Measurements from ENCODE around the gene NTF3.

Gene NTF3

GRCh38 chr12:5441497-5442236 is 9.8 kb downstream of the NTF3 start:
- DNase-seq (ENCODE audit: low spot score in 2 of 2) (no peak), ATAC-seq (no peak)
- H3K9me3 Mint-ChIP-seq, result no peaks in the 10 kb centered on the region
- H3K27ac Mint-ChIP-seq, result no peak overlapping the region
- no peaks in the 10 kb centered on the region for H3K36me3 Mint-ChIP-seq
- H3K4me3 Mint-ChIP-seq, result no peak overlapping the region
- H3K4me1 Mint-ChIP-seq, result no peaks in the 10 kb centered on the region

DNA sequence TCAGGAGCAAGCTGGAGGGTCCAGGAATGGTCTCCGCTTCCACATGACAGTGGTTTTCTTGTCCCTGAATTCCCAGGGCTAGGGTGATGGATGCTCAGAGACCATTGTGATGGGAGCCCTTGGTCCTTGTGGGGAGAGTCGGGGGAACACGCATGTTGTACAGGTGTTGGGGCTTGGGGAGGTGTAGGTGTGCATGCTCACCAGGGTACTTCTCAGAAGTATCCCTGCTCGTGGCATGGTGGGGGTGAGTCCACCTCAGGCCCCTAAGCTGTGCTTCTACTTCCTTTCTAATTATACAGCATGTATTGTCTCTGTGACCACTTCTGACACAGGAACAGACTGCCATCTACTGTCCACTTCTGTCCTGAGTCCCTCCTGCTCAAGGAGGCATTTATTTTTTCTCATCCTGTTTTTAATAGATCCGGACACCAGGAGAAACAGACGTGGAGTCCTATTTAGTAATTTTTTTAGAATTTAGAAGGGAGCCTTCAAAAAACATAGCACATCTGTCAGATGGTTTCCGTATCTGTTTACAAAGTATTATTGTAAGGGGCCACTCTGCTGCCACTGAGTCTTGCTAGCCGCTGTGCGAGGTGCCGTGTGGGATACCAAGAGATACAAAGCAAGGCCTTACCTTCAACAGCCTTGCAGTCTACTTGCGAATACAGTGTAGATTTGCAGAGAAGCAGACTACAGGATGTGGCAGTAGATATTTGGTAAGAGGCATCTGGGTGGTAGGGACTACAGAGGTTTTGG is 10.5 kb downstream of the NTF3 start:
- DNase-seq (ENCODE audit: low spot score in 2 of 2), result no peak
- no peak for ATAC-seq
- no peak overlapping the region for H3K4me3 Mint-ChIP-seq
- no peaks in the 10 kb centered on the region for H3K9me3 Mint-ChIP-seq
- H3K36me3 Mint-ChIP-seq, result no peaks in the 10 kb centered on the region
- H3K4me1 Mint-ChIP-seq, result no peaks in the 10 kb centered on the region
- H3K27ac Mint-ChIP-seq, result no peak overlapping the region

GRCh38 chr12:5444520-5444919 is 12.6 kb downstream of the NTF3 start:
- Mint-ChIP-seq H3K4me3 (no peak overlapping the region), H3K4me1 (no peaks in the 10 kb centered on the region)
- no peak for DNase-seq (ENCODE audit: low spot score in 2 of 2)

DNA sequence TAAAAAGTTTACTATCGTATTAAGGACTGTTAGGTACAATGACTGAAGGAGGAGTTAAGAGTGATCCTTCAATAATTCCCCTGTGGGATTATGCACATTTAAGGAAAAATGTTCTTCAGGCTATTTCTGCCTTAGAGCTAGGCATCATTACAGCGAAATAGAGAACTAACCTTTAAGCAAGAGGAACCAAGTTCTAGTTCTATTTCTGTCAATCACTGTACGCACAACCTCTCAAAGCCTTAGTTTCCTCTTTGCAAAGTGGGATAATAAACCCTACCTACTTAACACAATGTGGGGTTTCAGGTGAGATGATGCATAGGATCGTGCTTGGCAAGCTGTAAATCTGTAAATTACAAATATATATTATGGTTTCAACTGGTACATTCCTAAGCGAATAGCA is 15.4 kb downstream of the NTF3 start:
- no peaks in the 10 kb centered on the region for H3K4me1 Mint-ChIP-seq
- no peak for ATAC-seq
- no peaks in the 10 kb centered on the region for H3K9me3 Mint-ChIP-seq
- no peaks in the 10 kb centered on the region for H3K36me3 Mint-ChIP-seq
- H3K4me3 Mint-ChIP-seq, result no peak overlapping the region
- no peak for DNase-seq (ENCODE audit: low spot score in 2 of 2)
- no peak overlapping the region for H3K27ac Mint-ChIP-seq

More at GRCh38 chr12:5444520-5444919, 12.6 kb downstream of the NTF3 start:
- Mint-ChIP-seq H3K9me3 (no peaks in the 10 kb centered on the region), H3K36me3 (no peaks in the 10 kb centered on the region), H3K27ac (no peak overlapping the region)
- ATAC-seq, result no peak

DNA sequence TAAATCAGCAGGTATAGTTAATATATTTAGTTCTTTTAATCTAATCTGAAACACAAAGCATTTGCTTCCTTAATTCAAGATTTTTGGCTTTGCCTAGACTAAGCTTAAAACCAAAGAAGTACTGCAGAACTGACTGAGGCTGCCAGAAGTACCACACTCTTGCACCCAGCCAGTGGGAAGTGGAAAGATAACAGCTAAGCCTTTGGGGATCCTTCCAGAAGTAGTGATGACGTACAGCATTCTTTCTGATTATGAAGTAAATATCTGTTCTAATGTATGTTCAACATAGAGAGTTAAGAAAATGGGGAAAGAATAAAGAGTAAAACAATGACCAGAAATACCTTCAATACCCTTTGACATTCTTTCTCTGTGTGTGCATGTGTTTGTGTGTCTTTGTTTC is 19.3 kb downstream of the NTF3 start:
- Mint-ChIP-seq H3K36me3 (no peaks in the 10 kb centered on the region), H3K4me3 (no peak overlapping the region), H3K9me3 (no peaks in the 10 kb centered on the region), H3K4me1 (no peaks in the 10 kb centered on the region), H3K27ac (no peak overlapping the region)
- DNase-seq (ENCODE audit: low spot score in 2 of 2), result no peak
- no peak for ATAC-seq

- no peak overlapping the region for H3K27ac Mint-ChIP-seq
- no peaks in the 10 kb centered on the region for H3K9me3 Mint-ChIP-seq
- DNase-seq (ENCODE audit: low spot score in 2 of 2) (no peak), ATAC-seq (no peak)
- no peaks in the 10 kb centered on the region for H3K4me1 Mint-ChIP-seq
- no peak overlapping the region for H3K4me3 Mint-ChIP-seq
- H3K36me3 Mint-ChIP-seq, result no peaks in the 10 kb centered on the region
These were observed 20.7 kb downstream of the NTF3 start for GRCh38 chr12:5452569-5452968.

DNA sequence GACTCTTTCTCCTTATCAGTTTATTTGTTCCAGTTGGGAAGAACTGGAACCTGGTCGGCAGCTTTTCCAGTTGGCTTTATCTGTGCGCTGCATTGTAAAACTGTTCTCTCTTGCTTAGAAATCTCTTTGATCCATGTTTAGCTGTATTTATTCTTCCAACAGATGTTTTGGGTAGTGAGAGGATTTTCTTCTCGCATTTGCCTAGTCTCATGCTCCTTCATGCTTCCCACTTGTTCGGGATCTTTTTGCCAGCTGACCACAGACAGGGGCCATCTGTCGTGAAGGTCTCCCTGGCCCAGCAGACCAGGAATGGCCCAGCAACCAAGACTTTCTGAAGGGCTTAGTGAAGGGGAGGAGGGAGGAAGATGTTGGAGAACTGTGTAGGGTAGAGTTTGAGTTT is 21.6 kb downstream of the NTF3 start:
- no peak overlapping the region for H3K4me3 Mint-ChIP-seq
- ATAC-seq, result no peak
- no peaks in the 10 kb centered on the region for H3K9me3 Mint-ChIP-seq
- no peaks in the 10 kb centered on the region for H3K4me1 Mint-ChIP-seq
- H3K36me3 Mint-ChIP-seq, result no peaks in the 10 kb centered on the region
- H3K27ac Mint-ChIP-seq, result no peak overlapping the region
- no peak for DNase-seq (ENCODE audit: low spot score in 2 of 2)

DNA sequence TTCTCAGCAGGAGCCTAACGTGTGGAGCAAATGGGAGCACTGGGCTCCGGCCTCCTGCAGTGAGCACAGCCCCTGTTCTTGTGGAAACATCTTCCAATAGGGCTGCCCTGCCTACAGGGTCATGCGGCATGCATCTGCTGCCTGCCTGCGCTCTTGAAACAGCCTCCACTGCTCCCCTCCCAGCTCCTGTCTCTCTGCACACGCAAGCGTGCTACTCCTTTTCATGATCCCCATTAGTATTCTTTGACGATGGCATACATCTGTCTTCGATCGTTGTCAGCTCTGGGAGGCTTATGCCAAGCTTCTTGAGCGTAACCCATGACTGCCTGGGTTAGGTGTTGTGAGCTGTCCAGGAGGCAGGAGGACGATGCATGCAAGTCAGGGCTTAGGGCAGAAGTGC is 23.1 kb downstream of the NTF3 start:
- H3K9me3 Mint-ChIP-seq, result peaks cover 2% of the 10 kb centered on the region
- no peak for ATAC-seq
- no peaks in the 10 kb centered on the region for H3K4me1 Mint-ChIP-seq
- H3K4me3 Mint-ChIP-seq, result no peak overlapping the region
- H3K36me3 Mint-ChIP-seq, result no peaks in the 10 kb centered on the region
- H3K27ac Mint-ChIP-seq, result no peak overlapping the region
- no peak for DNase-seq (ENCODE audit: low spot score in 2 of 2)

DNA sequence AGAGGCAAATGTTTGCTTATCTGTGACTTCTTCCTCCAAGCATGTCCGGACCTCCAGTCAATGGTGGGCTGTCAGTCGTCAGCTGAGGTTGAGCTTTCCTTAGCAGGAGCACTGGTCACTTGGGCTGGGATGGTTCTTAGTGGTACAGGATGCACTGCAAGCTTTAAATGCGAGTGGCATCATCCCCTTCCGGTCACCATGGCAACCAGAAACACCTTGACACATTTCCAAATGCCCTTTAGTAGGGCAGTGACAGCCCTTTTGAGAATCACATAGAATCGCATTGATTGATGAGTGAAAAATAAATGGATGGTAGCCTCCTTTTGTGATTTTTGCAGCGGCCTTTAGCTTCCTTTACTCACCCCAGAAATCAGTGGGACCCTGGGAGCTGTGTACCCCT is 24.1 kb downstream of the NTF3 start:
- no peaks in the 10 kb centered on the region for H3K4me1 Mint-ChIP-seq
- no peak overlapping the region for H3K4me3 Mint-ChIP-seq
- ATAC-seq (no peak), DNase-seq (ENCODE audit: low spot score in 2 of 2) (no peak)
- H3K27ac Mint-ChIP-seq, result no peak overlapping the region
- H3K9me3 Mint-ChIP-seq, result peaks cover 3% of the 10 kb centered on the region
- H3K36me3 Mint-ChIP-seq, result no peaks in the 10 kb centered on the region

DNA sequence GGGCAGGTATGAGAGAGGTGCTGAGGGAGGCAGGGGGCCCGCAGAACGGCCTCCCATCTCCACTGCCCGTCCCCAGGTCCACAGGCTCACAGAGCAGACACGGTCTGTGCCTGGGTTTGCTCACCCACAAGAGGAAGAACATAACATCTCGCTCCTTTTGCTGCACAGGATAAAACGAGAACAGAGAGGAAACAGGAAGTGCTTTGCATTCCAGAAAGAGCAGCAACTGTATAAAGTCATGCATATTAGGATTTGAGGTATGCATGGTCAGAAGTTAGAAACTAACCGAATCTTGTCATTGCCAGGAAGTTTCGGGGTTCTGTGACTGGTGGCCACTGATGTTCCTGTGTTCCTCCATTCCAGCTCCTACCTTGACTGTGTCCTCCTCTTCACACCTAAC is 25.0 kb downstream of the NTF3 start:
- ATAC-seq, result no peak
- H3K27ac Mint-ChIP-seq, result no peak overlapping the region
- no peaks in the 10 kb centered on the region for H3K4me1 Mint-ChIP-seq
- no peak for DNase-seq (ENCODE audit: low spot score in 2 of 2)
- H3K36me3 Mint-ChIP-seq, result no peaks in the 10 kb centered on the region
- peaks cover 3% of the 10 kb centered on the region for H3K9me3 Mint-ChIP-seq
- no peak overlapping the region for H3K4me3 Mint-ChIP-seq

DNA sequence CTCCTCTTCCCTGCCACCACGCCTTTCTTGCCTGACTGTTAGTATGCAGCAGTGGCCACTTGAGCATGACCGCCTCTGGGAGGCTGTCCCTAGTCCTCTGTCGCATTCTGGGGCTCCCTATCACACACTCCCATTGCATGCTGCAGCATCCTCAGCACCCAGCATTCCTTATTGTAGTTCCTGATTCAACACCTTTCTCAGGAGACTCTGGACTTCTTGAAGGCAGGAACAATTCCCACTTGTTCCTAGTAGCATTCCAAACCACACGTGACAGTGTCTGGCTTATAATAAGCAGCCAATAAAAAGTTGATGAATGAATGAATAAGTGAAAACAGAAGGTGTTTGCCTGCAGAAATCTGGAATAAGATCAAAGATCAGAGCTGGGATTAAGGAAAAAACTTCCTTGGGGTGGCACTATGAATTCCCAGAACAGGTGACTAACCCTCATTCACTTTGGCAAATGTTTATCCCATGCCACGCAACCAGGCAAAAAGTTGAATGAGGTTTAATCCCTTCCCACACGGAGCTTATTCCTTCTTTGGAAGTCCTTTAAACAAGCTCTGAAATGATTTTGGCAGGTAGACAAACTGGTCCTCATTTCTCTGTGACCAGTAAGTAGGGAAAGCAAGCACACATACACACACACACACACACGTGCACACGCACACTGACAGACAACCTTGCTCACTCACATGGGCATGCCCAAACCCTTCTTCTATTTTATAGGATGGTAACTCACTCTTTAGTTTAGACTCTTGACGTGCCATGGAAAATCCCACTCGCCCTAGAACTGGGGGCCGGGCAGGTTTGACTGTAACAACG is 26.5 kb downstream of the NTF3 start:
- H3K9me3 Mint-ChIP-seq, result peaks cover 3% of the 10 kb centered on the region
- H3K4me3 Mint-ChIP-seq, result no peak overlapping the region
- H3K36me3 Mint-ChIP-seq, result no peaks in the 10 kb centered on the region
- H3K27ac Mint-ChIP-seq, result no peak overlapping the region
- ATAC-seq, result no peak
- no peak for DNase-seq (ENCODE audit: low spot score in 2 of 2)
- H3K4me1 Mint-ChIP-seq, result no peaks in the 10 kb centered on the region

DNA sequence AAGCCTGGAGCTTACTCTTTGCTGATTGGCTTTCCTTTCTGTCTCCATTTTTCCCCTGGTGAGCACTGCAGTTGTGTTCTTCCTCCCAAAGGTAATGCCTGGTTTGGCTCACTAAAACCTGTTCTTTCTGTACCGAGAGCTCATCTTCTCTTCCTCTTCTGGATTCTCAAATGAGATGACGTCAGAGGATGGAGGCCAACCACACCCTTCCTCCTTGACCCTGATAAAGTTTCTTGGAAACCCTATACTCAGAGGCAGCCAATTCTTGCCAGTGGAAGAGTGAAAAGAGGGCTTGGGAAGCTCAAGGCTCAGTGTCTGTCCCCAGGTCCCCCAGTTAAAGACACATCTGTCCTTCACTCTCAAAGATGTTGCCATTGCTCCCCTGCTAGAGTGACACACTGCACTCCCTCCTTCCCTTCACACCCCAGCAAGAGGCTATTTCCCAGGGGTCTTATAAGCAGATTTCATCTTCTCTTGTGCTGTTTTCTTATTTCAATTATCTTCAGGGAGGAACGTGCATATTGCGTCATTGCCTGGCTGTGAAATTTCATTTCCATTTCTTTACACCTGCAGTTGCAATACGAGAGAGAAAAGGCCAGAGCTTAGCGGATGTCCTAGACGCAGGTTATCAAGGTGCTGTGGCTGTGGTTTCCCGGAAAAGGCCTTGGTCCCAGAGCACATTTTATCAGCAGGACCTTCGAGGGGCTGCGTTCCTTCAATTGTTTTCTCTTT is 27.3 kb downstream of the NTF3 start:
- no peak for DNase-seq (ENCODE audit: low spot score in 2 of 2)
- Mint-ChIP-seq H3K4me3 (no peak overlapping the region), H3K27ac (no peak overlapping the region), H3K9me3 (peaks cover 3% of the 10 kb centered on the region), H3K4me1 (no peaks in the 10 kb centered on the region), H3K36me3 (no peaks in the 10 kb centered on the region)
- ATAC-seq, result no peak

DNA sequence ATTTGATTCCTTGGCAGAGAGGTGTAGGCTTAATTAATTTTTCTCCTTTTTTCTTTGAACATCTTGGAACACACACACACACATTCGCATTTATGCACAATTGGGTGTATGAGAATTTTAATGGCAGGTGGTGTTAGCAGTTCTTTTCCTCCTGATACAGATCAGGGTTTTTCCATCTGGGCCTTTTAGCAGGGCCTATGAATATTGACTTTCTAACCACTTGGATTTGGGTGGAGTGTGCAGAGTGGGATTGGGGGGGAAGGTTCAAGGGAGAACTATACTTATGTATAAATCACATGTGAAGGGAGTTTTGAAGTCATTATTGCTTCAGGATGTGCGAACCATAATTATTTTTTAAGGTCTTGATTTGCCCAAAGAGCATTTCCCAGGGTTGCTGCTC is 28.9 kb downstream of the NTF3 start:
- DNase-seq (ENCODE audit: low spot score in 2 of 2), result no peak
- ATAC-seq, result no peak
- Mint-ChIP-seq H3K27ac (no peak overlapping the region), H3K9me3 (peaks cover 3% of the 10 kb centered on the region), H3K36me3 (no peaks in the 10 kb centered on the region), H3K4me3 (no peak overlapping the region), H3K4me1 (no peaks in the 10 kb centered on the region)

- no peak for ATAC-seq
- Mint-ChIP-seq H3K4me3 (no peak overlapping the region), H3K4me1 (no peaks in the 10 kb centered on the region), H3K36me3 (no peaks in the 10 kb centered on the region), H3K27ac (no peak overlapping the region), H3K9me3 (peaks cover 3% of the 10 kb centered on the region)
- DNase-seq (ENCODE audit: low spot score in 2 of 2), result no peak
These were observed 30.1 kb downstream of the NTF3 start for GRCh38 chr12:5461966-5462365.

DNA sequence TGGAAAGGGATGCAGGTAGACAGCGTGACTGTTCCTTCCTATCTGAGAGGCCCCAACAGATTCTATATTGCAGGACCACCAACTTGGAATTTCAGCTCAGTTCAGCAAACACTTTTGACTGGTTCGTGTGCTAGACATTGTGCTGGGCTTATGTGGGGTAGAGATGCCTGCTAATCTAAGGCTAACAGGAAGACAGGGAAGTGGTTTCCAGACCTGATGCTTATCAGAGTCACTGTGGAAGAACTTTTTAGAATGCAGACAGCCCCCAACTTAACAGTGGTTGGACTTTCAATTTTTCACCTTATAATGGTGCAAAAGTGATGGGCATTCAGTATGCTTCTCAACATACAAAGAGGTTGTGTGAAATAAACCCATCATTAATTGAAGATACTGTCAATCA is 32.2 kb downstream of the NTF3 start:
- Mint-ChIP-seq H3K9me3 (peaks cover 3% of the 10 kb centered on the region), H3K27ac (no peak overlapping the region), H3K4me1 (no peaks in the 10 kb centered on the region), H3K4me3 (no peak overlapping the region), H3K36me3 (no peaks in the 10 kb centered on the region)
- no peak for ATAC-seq
- DNase-seq (ENCODE audit: low spot score in 2 of 2), result no peak

All from stimulated activated effector memory CD8-positive, alpha-beta T cell treated with anti-CD3 and anti-CD28 coated beads, Interleukin-12 subunit alpha, Interleukin-12 subunit beta, amount 100 ng/mL, for 72 hours (primary cell).